ENCODE data around the gene SYT7. TPM values are rescaled to one million over a fixed set of nuclear protein-coding genes. Genes with fewer than 3 reads are reported as not detected.

Gene SYT7
- total and polyA plus RNA-seq, 2 of the 4 experiments (the other 2 are of a cell fraction) = under 0.01 to 0.19 TPM

DNA sequence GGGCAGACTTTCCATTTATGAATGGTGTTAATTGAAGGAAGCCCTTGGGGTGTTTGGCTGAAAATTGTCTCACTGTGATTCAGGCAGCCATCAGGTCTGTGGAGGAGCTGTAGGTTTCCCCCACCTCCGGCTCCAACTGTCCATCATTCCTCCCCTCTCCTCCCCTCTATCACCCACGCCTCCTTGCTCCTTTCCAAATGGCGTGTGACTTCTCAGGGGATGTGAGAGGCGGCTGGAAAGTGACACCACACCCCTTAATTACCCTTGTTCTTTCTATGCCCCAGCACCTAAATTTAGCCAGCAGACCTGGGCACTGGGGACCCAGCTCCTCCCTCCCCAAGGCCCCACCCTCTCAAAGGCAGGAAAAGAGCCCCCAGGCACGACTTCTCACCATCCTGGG lies 38.1 kb upstream of the SYT7 start:
- Histone ChIP-seq H2BK5ac (ENCODE audit: low read depth, low read length, poor library complexity, severe bottlenecking) (no peak overlapping the region), H2BK20ac (ENCODE audit: low read depth, low read length) (no peak overlapping the region), H3K79me1 (ENCODE audit: low read depth in 1 of 2, low read length in 2 of 2) (no peaks in the 10 kb centered on the region), H3K9me3 (ENCODE audit: control insufficient read depth, insufficient read depth, low read length) (no peaks in the 10 kb centered on the region), H2AFZ (replicated peaks; ENCODE audit: low read length, poor library complexity) (no peak overlapping the region), H3K14ac (replicated peaks; ENCODE audit: low read depth, low read length) (no peak overlapping the region), H3K23ac (ENCODE audit: low read depth, low read length) (no peak overlapping the region), H2AK9ac (replicated peaks; ENCODE audit: low read depth, low read length, poor library complexity) (no peak overlapping the region), H3K27me3 (ENCODE audit: control insufficient read depth, insufficient read depth, low read length) (peaks cover 16% of the 10 kb centered on the region; the same call in 1 of the 2 replicates), H3K36me3 (ENCODE audit: control insufficient read depth, insufficient read depth, low read length) (no peaks in the 10 kb centered on the region), H3K4me3 (ENCODE audit: insufficient read depth, low read depth, low read length) (no peak overlapping the region), H3K18ac (ENCODE audit: low read depth, low read length) (no peak overlapping the region), H3K4me2 (ENCODE audit: low read depth, low read length) (no peak overlapping the region), H3K4me1 (ENCODE audit: control insufficient read depth, insufficient read depth, low read length) (peaks cover 1% of the 10 kb centered on the region), H4K91ac (ENCODE audit: insufficient read depth, low read depth, low read length) (no peak overlapping the region), H4K5ac (ENCODE audit: low read depth, low read length) (no peak overlapping the region), H3K9ac (ENCODE audit: low read depth, low read length) (no peak overlapping the region), H3K4ac (ENCODE audit: low read depth, low read length) (no peak overlapping the region), H2AK5ac (ENCODE audit: low read depth, low read length) (no peak overlapping the region), H4K20me1 (ENCODE audit: insufficient read depth, low read length) (no peaks in the 10 kb centered on the region), H4K8ac (ENCODE audit: low read depth in 2 of 2, low read length in 2 of 2) (no peak overlapping the region), H3K56ac (ENCODE audit: extremely low read depth, insufficient read depth, low read length) (no peak overlapping the region), H3K9me1 (ENCODE audit: insufficient read depth, low read length) (no peaks in the 10 kb centered on the region), H2BK15ac (ENCODE audit: low read depth, low read length) (no peak overlapping the region), H2BK120ac (ENCODE audit: low read depth, low read length) (no peak overlapping the region), H3K27ac (ENCODE audit: insufficient read depth, low read length) (no peak overlapping the region)
- ChIA-PET POLR2A (ENCODE audit: unreplicated experiment) (no interaction called here), CTCF (no interaction called here)
- no peak for ATAC-seq (ENCODE audit: low read depth)
- in situ Hi-C loops (cut with MboI; ENCODE audit: low sequenced_read_pairs) (no loop called here), intact Hi-C loops (cut with micrococcal nuclease) (no loop called here), dilution Hi-C loops (cut with HindIII; ENCODE audit: low sequenced_read_pairs, unreplicated experiment) (no loop called here)
- no TSS peak for BruUV-seq (replicated peaks)
- no peak for DNase-seq
- WGBS, 2 experiments (ENCODE audit: extremely low coverage in 2 of 2, insufficient read length in 1 of 2) = 83% methylated on average over 2 of the region's 5 CpGs; no CpG with 5 or more reads in 1 of the 2 experiments
- TF ChIP-seq, protein P1, sequence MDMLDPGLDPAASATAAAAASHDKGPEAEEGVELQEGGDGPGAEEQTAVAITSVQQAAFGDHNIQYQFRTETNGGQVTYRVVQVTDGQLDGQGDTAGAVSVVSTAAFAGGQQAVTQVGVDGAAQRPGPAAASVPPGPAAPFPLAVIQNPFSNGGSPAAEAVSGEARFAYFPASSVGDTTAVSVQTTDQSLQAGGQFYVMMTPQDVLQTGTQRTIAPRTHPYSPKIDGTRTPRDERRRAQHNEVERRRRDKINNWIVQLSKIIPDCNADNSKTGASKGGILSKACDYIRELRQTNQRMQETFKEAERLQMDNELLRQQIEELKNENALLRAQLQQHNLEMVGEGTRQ (IDR thresholded peaks at IDR 0.05; ENCODE audit: low read depth, low read length) = no peak
- TF ChIP-seq MXI1 (IDR thresholded peaks at IDR 0.05; ENCODE audit: borderline replicate concordance, low read depth, low read length) = no peak
- no peak for TF ChIP-seq CEBPB (IDR thresholded peaks at IDR 0.05; ENCODE audit: low read depth, low read length)
- TF ChIP-seq MAFK (IDR thresholded peaks at IDR 0.05; ENCODE audit: low read depth, low read length) = no peak
- TF ChIP-seq, protein P2, sequence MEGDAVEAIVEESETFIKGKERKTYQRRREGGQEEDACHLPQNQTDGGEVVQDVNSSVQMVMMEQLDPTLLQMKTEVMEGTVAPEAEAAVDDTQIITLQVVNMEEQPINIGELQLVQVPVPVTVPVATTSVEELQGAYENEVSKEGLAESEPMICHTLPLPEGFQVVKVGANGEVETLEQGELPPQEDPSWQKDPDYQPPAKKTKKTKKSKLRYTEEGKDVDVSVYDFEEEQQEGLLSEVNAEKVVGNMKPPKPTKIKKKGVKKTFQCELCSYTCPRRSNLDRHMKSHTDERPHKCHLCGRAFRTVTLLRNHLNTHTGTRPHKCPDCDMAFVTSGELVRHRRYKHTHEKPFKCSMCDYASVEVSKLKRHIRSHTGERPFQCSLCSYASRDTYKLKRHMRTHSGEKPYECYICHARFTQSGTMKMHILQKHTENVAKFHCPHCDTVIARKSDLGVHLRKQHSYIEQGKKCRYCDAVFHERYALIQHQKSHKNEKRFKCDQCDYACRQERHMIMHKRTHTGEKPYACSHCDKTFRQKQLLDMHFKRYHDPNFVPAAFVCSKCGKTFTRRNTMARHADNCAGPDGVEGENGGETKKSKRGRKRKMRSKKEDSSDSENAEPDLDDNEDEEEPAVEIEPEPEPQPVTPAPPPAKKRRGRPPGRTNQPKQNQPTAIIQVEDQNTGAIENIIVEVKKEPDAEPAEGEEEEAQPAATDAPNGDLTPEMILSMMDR (conservative IDR thresholded peaks at IDR 0.05; ENCODE audit: low read depth, low read length) = no peak
- no peak for TF ChIP-seq RFX5 (IDR thresholded peaks at IDR 0.05; ENCODE audit: low read depth, low read length)
- TF ChIP-seq BHLHE40 (IDR thresholded peaks at IDR 0.05; ENCODE audit: low read depth, low read length) = no peak
- TF ChIP-seq POLR2A (IDR thresholded peaks at IDR 0.05; ENCODE audit: low read depth, low read length) = no peak
- TF ChIP-seq NFE2L2 (IDR thresholded peaks at IDR 0.05; ENCODE audit: low read depth, low read length) = no peak
- no peak for TF ChIP-seq MAZ (IDR thresholded peaks at IDR 0.05; ENCODE audit: borderline replicate concordance, low read depth, low read length)
- TF ChIP-seq RCOR1 (IDR thresholded peaks at IDR 0.05; ENCODE audit: insufficient replicate concordance, low read length) = no peak
- no peak for TF ChIP-seq RAD21 (IDR thresholded peaks at IDR 0.05; ENCODE audit: low read length)
- no peak for TF ChIP-seq FOS (IDR thresholded peaks at IDR 0.05; ENCODE audit: low read depth, low read length)
- TF ChIP-seq, protein P3, sequence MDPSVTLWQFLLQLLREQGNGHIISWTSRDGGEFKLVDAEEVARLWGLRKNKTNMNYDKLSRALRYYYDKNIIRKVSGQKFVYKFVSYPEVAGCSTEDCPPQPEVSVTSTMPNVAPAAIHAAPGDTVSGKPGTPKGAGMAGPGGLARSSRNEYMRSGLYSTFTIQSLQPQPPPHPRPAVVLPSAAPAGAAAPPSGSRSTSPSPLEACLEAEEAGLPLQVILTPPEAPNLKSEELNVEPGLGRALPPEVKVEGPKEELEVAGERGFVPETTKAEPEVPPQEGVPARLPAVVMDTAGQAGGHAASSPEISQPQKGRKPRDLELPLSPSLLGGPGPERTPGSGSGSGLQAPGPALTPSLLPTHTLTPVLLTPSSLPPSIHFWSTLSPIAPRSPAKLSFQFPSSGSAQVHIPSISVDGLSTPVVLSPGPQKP (IDR thresholded peaks at IDR 0.05; ENCODE audit: borderline replicate concordance, low read depth, low read length) = no peak
- TF ChIP-seq CHD1 (IDR thresholded peaks at IDR 0.05; ENCODE audit: low read depth, low read length) = no peak
- TF ChIP-seq SMC3 (IDR thresholded peaks at IDR 0.05; ENCODE audit: low read depth, low read length) = no peak

Data from IMR-90 (cell line).